Brain microvascular endothelial cell (primary cell): ENCODE measurements around the gene UGT2B7.
A peak's percentile ranks its signal among the peaks of the same experiment; 100 is the strongest.
"Not testable (repeated sequence)": the region's sequence is repeated elsewhere in the genome, so short reads cannot be mapped to it uniquely, and the experiment has no call there.

Source experiments
- DNase-seq: peaks from one replicate; pipeline ENCODE4 v3.0.0-alpha.2; 2020
- H3K27ac ChIP-seq: fragments of 250-450 bp; sonication (Bioruptor Pico); 2 replicates; pipeline ENCODE4 v1.5.1; 2020; ENCODE audit warnings: mild to moderate bottlenecking, moderate library complexity
- H3K27me3 ChIP-seq: fragments of 250-450 bp; sonication (Bioruptor Pico); replicated peaks from 2 replicates; pipeline ENCODE4 v1.5.1; 2020; ENCODE audit warnings: mild to moderate bottlenecking
- H3K36me3 ChIP-seq: fragments of 250-450 bp; sonication (Bioruptor Pico); replicated peaks from 2 replicates; pipeline ENCODE4 v1.5.1; 2020; ENCODE audit warnings: mild to moderate bottlenecking
- H3K4me3 ChIP-seq: 2 replicates; pipeline ENCODE4 v1.5.1; 2011; ENCODE audit warnings: low read depth, mild to moderate bottlenecking, control low read depth, low read length, moderate library complexity
- CTCF ChIP-seq: IDR thresholded peaks from 2 replicates; pipeline ENCODE4 v1.5.1; 2011; ENCODE audit warnings: low read depth, mild to moderate bottlenecking, moderate library complexity, low read length, control low read depth, inconsistent platforms; ENCODE audit errors: missing control alignments
- in situ Hi-C: cut with HindIII; loops from 2 replicates; pipeline ENCODE4 v1.10.0; 2017; ENCODE audit warnings: low sequenced_read_pairs, low pct_ligation_motif_present

The UGT2B7 gene

DNA sequence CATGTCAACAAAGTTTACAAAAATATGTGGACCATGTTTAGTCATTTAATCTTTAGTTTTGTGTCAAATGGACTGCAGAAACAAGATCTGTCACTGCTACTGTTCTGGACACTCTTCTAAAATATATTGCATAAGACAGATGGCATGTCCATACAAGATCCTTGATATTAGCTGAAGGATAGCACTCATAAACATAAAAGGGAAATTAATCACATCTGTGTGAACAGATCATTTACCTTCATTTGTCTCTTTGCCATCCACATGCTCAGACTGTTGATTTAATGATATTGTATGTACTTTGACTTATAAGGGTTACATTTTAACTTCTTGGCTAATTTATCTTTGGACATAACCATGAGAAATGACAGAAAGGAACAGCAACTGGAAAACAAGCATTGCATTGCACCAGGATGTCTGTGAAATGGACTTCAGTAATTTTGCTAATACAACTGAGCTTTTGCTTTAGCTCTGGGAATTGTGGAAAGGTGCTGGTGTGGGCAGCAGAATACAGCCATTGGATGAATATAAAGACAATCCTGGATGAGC lies at the start of gene UGT2B7:
Gene UGT2B7, plus strand, starts transcription at position 364 of the 546 bp plus-strand sequence. Its CDS starts 47 bp downstream, at position 411.
- no peak for TF ChIP-seq CTCF
- DNase-seq = no peak
- Histone ChIP-seq H3K27me3 (no peaks in the 10 kb centered on the region), H3K4me3 (no peak within 1 kb of the TSS), H3K27ac (peak within 1 kb of the TSS; percentile 62), H3K36me3 (no peaks in the 10 kb centered on the region)
- in situ Hi-C loops = no loop called here

DNA sequence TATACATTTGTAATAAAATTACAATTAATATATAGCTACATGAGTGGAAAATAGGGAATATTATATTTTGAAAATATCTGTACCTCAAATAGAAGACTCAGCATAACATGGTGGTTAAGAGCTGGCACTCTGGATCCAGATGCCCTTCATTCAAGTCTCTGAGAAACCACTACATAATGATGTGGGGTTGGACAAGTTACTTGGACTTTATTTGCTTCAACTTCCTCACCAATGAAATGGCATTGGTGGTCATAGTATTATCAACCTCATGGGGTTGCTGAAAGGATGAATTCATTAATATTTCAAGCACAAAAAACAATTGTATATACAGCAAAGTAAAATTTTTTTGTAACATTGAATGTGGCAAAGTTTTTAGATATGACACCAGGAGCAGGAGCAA lies 46.4 kb upstream of the UGT2B7 start:
- Histone ChIP-seq H3K36me3 (no peaks in the 10 kb centered on the region), H3K27ac (no peak overlapping the region), H3K27me3 (no peaks in the 10 kb centered on the region), H3K4me3 (no peak overlapping the region)
- TF ChIP-seq CTCF = no peak
- DNase-seq = no peak
- in situ Hi-C loops = no loop called here

DNA sequence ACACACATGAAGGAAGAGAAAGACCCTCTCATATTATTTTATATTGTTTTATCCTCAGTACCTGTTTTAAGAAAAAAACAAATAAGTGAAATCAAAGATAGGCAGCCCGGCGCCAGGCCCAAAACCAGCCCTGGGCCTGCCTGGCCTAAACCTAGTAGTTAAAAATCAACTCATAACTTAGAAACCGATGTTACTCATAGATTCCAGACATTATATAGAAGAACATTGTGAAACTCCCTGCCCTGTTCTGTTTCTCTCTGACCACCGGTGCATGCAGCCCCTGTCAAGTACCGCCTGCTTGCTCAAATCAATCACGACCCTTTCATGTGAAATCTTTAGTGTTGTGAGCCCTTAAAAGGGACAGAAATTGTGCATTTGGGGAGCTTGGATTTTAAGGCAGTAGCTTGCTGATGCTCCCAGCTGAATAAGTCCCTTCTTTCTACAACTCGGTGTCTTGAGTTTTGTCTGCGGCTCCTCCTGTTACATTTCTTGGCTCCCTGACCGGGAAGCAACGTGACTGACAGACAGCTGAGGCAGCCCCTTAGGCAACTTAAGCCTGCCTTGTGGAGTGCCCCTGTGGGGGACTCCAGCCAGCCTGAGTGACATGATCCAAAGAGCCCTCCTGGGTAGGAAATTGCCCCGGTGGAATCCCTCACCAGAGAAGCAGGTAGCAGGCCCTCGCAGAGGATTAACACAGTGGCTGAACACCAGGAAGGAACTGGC lies 45.3 kb upstream of the UGT2B7 start:
- H3K27me3 ChIP-seq, DNase-seq, in situ Hi-C loops, H3K4me3 ChIP-seq, H3K27ac ChIP-seq, H3K36me3 ChIP-seq: not testable (repeated sequence)

DNA sequence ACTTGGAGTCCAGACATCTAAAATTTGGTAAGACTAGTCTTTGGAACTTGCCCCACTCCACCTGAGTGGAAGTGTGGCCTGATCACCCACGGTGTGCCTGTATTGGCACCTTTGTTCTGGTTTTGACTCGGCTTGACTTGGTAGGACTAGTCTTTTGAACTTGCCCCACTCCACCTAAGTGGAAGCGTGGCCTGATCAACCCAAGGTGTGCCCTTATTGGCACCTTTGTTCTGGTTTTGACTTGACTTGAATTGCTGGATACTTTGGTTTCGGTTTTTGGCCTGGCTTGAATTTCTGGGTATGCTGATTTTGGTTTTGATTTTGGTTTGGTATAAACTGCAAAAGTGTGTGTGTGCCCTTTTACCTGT lies 44.7 kb upstream of the UGT2B7 start:
- Histone ChIP-seq H3K27ac (no peak overlapping the region), H3K36me3 (no peaks in the 10 kb centered on the region), H3K4me3 (no peak overlapping the region), H3K27me3 (no peaks in the 10 kb centered on the region)
- in situ Hi-C loops = no loop called here
- DNase-seq = no peak
- TF ChIP-seq CTCF = no peak

DNA sequence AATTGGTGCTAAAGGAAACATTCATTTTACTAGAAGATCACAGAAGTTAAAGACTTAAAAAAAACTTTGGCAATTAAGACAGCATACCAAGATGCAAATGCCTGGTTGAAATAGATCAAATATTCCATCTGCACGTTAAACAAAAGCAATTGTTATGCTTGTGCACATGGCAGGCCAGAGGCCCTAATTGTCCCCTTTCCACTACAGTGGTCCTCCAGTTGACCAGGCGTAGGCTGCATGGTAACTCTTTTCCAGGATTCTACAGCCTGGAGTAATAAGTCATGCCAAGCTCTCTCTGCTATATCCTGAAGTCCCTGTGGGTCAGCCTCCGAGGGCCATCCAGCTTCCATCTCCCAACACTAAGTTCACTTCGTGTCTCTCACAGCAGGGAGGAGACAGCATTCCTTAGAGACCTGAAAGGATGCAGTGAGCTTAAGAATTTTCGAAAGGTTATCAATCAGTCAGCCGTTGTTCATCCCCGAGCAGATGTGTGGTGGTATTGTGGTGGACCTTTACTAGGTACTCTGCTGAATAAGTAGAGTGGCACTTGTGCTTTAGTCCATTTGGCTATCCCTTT lies 42.9 kb upstream of the UGT2B7 start:
- in situ Hi-C loops = not testable (repeated sequence)

DNA sequence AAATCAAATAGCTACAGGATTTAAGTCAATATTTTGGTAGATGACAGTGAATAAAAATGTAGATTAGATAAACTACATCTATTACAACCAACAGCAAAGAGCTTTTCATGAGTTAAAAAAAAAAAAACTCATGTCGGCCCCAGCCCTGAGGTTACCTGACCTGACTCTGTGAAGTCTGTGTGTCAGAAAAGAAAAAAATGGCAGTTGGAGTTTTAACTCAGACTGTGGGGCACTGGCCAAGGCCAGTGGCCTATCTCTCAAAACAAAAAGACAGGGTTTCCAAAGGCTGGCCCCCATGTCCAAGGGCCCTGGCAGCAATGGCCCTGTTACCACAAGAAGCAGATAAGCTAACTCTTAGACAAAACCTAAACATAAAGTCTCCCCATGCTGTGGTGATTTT lies 42.2 kb upstream of the UGT2B7 start:
- H3K27me3 ChIP-seq, DNase-seq, in situ Hi-C loops, H3K4me3 ChIP-seq, H3K36me3 ChIP-seq: not testable (repeated sequence)
- peak overlapping the region; percentile 57 for H3K27ac ChIP-seq

More for the DNA sequence above, 42.9 kb upstream of the UGT2B7 start:
- H3K27ac ChIP-seq, H3K4me3 ChIP-seq, H3K27me3 ChIP-seq, H3K36me3 ChIP-seq, DNase-seq: not testable (repeated sequence)

GRCh38 chr4:69054578-69055200 lies 41.6 kb upstream of the UGT2B7 start:
- peak; percentile 85 for DNase-seq
- Histone ChIP-seq H3K27me3 (no peaks in the 10 kb centered on the region), H3K27ac (peak overlapping the region; percentile 57), H3K36me3 (no peaks in the 10 kb centered on the region), H3K4me3 (no peak overlapping the region)
- no peak for TF ChIP-seq CTCF
- in situ Hi-C loops = no loop called here
